ENCODE measurements around the gene STAB2. TPM values are rescaled to one million over a fixed set of nuclear protein-coding genes. Genes with fewer than 3 reads are reported as not detected.

The STAB2 gene
- total and polyA plus RNA-seq, 2 of the 8 experiments (the other 6 are each of a cell fraction or from before 2014, with no cell fraction given), result not detected

- no peak overlapping the region for H4K91ac ChIP-seq (replicated peaks; ENCODE audit: insufficient read length, low read length)
- WGBS, 2 experiments (ENCODE audit: extremely low coverage in 1 of 2, insufficient coverage in 1 of 2, insufficient read length in 1 of 2, insufficient replicate concordance in 2 of 2, low coverage in 1 of 2, low lambda C conversion rate in 2 of 2, missing lambda C conversion rate in 1 of 2), result 94% methylated on average over 4 of the region's 4 CpGs; no CpG with 5 or more reads in 1 of the 2 experiments
- no peak overlapping the region for H3K9ac ChIP-seq (replicated peaks in 1 of 4; ENCODE audit: extremely low read depth in 1 of 4, low read depth in 3 of 4, low read length in 3 of 4)
- H3K9me3 ChIP-seq (ENCODE audit: insufficient read depth in 2 of 2, low read depth in 1 of 2, low read length in 1 of 2), result no peaks in the 10 kb centered on the region
- peaks cover 0 to 8% (median 2%) of the 10 kb centered on the region in 4 experiments; a peak in 4 of 8 replicates for H3K36me3 ChIP-seq (ENCODE audit: control insufficient read depth in 2 of 4, insufficient read depth in 4 of 4, low read length in 3 of 4)
- no peak for FAIRE-seq
- H2AK5ac ChIP-seq (ENCODE audit: low read depth, low read length), result no peak overlapping the region
- no peak overlapping the region for H3K4me3 ChIP-seq (ENCODE audit: extremely low read depth in 1 of 4, insufficient read depth in 2 of 4, low read depth in 3 of 4, low read length in 4 of 4)
- POLR2A ChIA-PET (ENCODE audit: partially characterized antibody), result interaction anchor here (0.9 kb wide), 1 partner anchor 14 kb away, joined by 3 read pairs; no protein-coding TSS in a partner anchor
- H4K5ac ChIP-seq (ENCODE audit: insufficient read length, low read depth, low read length), result no peak overlapping the region
- CTCF ChIA-PET (ENCODE audit: partially characterized antibody), result interaction anchor here (0.6 to 1.7 kb wide), 3 partner anchors 25 to 178 kb away, joined by 3 to 6 read pairs (median 4); no protein-coding TSS in a partner anchor
- no peak overlapping the region for H3K14ac ChIP-seq (ENCODE audit: insufficient read length)
- H3K23ac ChIP-seq (ENCODE audit: insufficient read length), result no peak overlapping the region
- H3K4ac ChIP-seq (replicated peaks; ENCODE audit: insufficient read length, low read depth, low read length), result no peak overlapping the region
- no peak overlapping the region for H3K27ac ChIP-seq (ENCODE audit: low read depth, low read length)
- no peak overlapping the region for H3K18ac ChIP-seq (ENCODE audit: extremely low read depth, low read length)
- H2AFZ ChIP-seq (ENCODE audit: low read length), result no peak overlapping the region
- H4K20me1 ChIP-seq (replicated peaks in 1 of 2; ENCODE audit: control insufficient read depth in 1 of 2, insufficient read depth in 2 of 2, low read length in 2 of 2), result no peaks in the 10 kb centered on the region
- H4K8ac ChIP-seq (ENCODE audit: extremely low read depth, insufficient read depth, low read length), result no peak overlapping the region
- H2BK15ac ChIP-seq (ENCODE audit: low read length), result no peak overlapping the region
- no peaks in the 10 kb centered on the region for H3K27me3 ChIP-seq (replicated peaks in 1 of 4; ENCODE audit: control insufficient read depth in 3 of 4, extremely low read depth in 1 of 4, insufficient read depth in 3 of 4, low read length in 3 of 4)
- H2BK20ac ChIP-seq (ENCODE audit: low read length), result no peak overlapping the region
- TF ChIP-seq CHD2 (IDR thresholded peaks at IDR 0.05; ENCODE audit: low read length) (no peak), SIX5 (IDR thresholded peaks at IDR 0.05; ENCODE audit: low read depth, low read length) (no peak), CTBP2 (IDR thresholded peaks at IDR 0.05; ENCODE audit: borderline replicate concordance, insufficient read depth, insufficient read length, low read length) (no peak), KDM4A (IDR thresholded peaks at IDR 0.05; ENCODE audit: low read depth, low read length, severe bottlenecking) (no peak), RFX5 (IDR thresholded peaks at IDR 0.05; ENCODE audit: borderline replicate concordance, low read depth, low read length) (no peak), CREB1 (IDR thresholded peaks at IDR 0.05) (no peak), JUND (IDR thresholded peaks at IDR 0.05; ENCODE audit: low read length) (no peak), NRF1 (IDR thresholded peaks at IDR 0.05; ENCODE audit: low read depth, low read length) (no peak), TEAD4 (IDR thresholded peaks at IDR 0.05; ENCODE audit: low read depth, low read length) (no peak)
- H3K4me1 ChIP-seq (replicated peaks in 1 of 4; ENCODE audit: control insufficient read depth in 3 of 4, insufficient read depth in 4 of 4, low read length in 3 of 4), result no peaks in the 10 kb centered on the region
- H2BK12ac ChIP-seq (ENCODE audit: low read depth, low read length), result no peak overlapping the region
- no peak overlapping the region for H2BK120ac ChIP-seq (replicated peaks; ENCODE audit: low read depth, low read length)
- H3K79me2 ChIP-seq (ENCODE audit: control insufficient read depth in 1 of 2, insufficient read depth in 2 of 2, low read length in 2 of 2), result no peaks in the 10 kb centered on the region
- no peak overlapping the region for H3K4me2 ChIP-seq (ENCODE audit: insufficient read depth in 1 of 2, low read depth in 2 of 2, low read length in 2 of 2)
- DNase-seq (ENCODE audit: low read depth in 1 of 2, low spot score in 2 of 2), result no peak
- H2BK5ac ChIP-seq (ENCODE audit: low read depth, low read length), result no peak overlapping the region
- H3K23me2 ChIP-seq (ENCODE audit: low read depth, low read length), result no peaks in the 10 kb centered on the region
- no peaks in the 10 kb centered on the region for H3K79me1 ChIP-seq (ENCODE audit: low read depth, low read length)
- H3K56ac ChIP-seq (replicated peaks; ENCODE audit: insufficient read length, low read depth, low read length), result no peak overlapping the region
Measured at GRCh38 chr12:103809154-103809553, 222.1 kb downstream of the STAB2 start.
